T-helper 17 cell (primary cell): Measurements from ENCODE around the gene TRIO. TPM values are rescaled to one million over a fixed set of nuclear protein-coding genes. Genes with fewer than 3 reads are reported as not detected.

Experiments used
- ATAC-seq: fragments of 150-1000 bp; cut with Tn5 transposase; 2 replicates; pipeline ENCODE4 v1.10.0; 2021; ENCODE audit warnings: mild to moderate bottlenecking, moderate library complexity
- DNase-seq, 3 donors: peaks; one replicate each; pipeline versions ENCODE4 v3.0.0 to v3.0.0-alpha.2; 2020 to 2021
- H3K9me3 ChIP-seq: one replicate; pipeline ENCODE4 v1.7.0; 2013; ENCODE audit warnings: low read length, mild to moderate bottlenecking; ENCODE audit not compliant: control insufficient read depth, poor library complexity, severe bottlenecking
- H3K27ac Mint-ChIP-seq: one replicate; pipeline ENCODE4 v1.8.0; 2022; ENCODE audit warnings: mild to moderate bottlenecking, moderate library complexity, mixed read lengths
- H3K27me3 Mint-ChIP-seq: one replicate; pipeline ENCODE4 v1.8.0; 2022; ENCODE audit warnings: mixed read lengths
- H3K36me3 Mint-ChIP-seq: one replicate; pipeline ENCODE4 v1.8.0; 2022; ENCODE audit warnings: low read depth, mixed read lengths
- H3K4me1 Mint-ChIP-seq: one replicate; pipeline ENCODE4 v1.8.0; 2022; ENCODE audit warnings: mild to moderate bottlenecking, mixed read lengths
- H3K4me3 Mint-ChIP-seq: one replicate; pipeline ENCODE4 v1.8.0; 2022; ENCODE audit warnings: mild to moderate bottlenecking, moderate library complexity, mixed read lengths
- total RNA-seq, 4 donors: library from RNA in 2 of 4; stranded (reverse) in 2 of 4; gene quantifications; one replicate each; pipeline ENCODE4 v1.2.3 and lab custom pipeline; 2022 to 2026

TRIO gene
- total RNA-seq, 2 donors from 2014 or later, result 19.3 to 19.5 TPM

DNA sequence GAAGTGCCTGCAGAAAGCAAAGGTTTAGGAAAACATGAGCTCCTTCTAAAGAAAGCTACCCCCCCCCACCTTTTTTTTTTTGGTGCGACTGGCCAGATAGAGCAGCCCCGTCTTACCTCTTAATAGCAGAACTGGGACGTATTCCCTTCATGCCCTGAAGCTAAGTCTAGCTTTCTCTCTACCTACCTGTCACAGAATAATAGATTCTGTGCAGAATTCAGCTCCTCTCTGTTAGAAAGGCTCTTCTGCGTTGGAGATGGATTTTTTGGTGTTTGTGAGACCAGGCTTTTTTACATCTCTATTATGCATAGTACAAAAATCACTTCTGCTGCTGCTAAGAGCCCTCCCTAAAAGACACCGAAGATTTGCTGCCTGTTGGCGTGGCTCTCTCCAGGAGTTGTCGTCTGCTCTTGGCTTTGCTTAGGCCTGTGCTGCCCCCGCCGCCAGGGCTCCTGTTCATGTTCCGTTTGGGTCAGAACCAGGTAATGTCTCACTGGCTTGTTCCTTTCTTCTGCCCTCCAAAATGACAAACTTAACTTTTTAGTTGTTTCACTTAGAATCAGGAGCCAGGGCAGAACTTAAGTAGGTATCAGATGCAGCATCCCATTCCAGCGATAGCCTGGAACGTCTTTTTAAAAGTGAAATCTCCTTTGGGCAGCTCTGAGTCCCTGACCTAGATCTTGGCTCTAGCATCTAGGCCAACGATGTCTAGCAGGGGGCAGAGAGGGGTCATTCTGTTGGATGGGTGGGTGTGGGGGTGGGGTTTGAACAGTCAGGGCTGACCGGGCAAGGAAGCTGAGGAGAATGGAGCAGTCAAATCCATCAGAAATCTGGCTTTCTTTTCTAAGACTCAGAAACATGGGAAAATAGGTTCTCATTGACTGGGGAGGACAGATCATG lies 2.5 kb downstream of the TRIO start:
- Mint-ChIP-seq H3K4me3 (peak overlapping the region; percentile 92), H3K36me3 (no peaks in the 10 kb centered on the region), H3K27me3 (peaks cover 39% of the 10 kb centered on the region), H3K4me1 (peaks cover 8% of the 10 kb centered on the region), H3K27ac (no peak overlapping the region)
- ATAC-seq (no peak), DNase-seq (no peak)
- H3K9me3 ChIP-seq, result peaks cover 5% of the 10 kb centered on the region

- Mint-ChIP-seq H3K27me3 (peaks cover 48% of the 10 kb centered on the region), H3K4me3 (no peak overlapping the region), H3K4me1 (peaks cover 8% of the 10 kb centered on the region), H3K36me3 (no peaks in the 10 kb centered on the region), H3K27ac (no peak overlapping the region)
- no peak for DNase-seq
- no peak for ATAC-seq
- H3K9me3 ChIP-seq, result peaks cover 5% of the 10 kb centered on the region
Measured at GRCh38 chr5:14146725-14147124, 3.6 kb downstream of the TRIO start.

GRCh38 chr5:14147210-14147609 lies 4.1 kb downstream of the TRIO start:
- no peak for DNase-seq

DNA sequence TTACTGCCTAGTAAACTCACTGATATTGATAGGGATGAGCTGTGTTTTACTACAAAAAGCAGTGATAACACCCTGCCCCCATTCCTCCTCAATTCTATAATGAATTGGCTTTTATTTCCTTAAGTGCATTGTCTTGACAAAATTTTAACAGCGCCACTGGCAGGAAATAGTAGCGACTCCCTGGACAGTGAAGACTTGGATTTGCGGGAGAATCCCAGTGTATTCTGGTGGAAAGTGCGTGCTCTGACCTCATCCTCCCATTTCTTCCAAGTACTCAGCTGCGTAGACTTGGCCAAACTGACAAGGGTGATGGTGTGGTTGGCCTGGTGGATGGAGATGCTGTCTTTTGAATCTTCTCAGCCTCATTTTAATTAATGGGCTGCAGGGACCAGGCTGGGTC lies 5.3 kb downstream of the TRIO start:
- no peak overlapping the region for H3K27ac Mint-ChIP-seq

More at GRCh38 chr5:14147210-14147609, 4.1 kb downstream of the TRIO start:
- Mint-ChIP-seq H3K27me3 (peaks cover 50% of the 10 kb centered on the region), H3K4me3 (no peak overlapping the region), H3K27ac (no peak overlapping the region), H3K4me1 (peaks cover 8% of the 10 kb centered on the region), H3K36me3 (no peaks in the 10 kb centered on the region)
- peaks cover 5% of the 10 kb centered on the region for H3K9me3 ChIP-seq
- no peak for ATAC-seq

GRCh38 chr5:14148890-14149671 lies 5.9 kb downstream of the TRIO start:
- Mint-ChIP-seq H3K4me3 (no peak overlapping the region), H3K36me3 (no peaks in the 10 kb centered on the region), H3K27me3 (peaks cover 68% of the 10 kb centered on the region), H3K27ac (no peak overlapping the region), H3K4me1 (peaks cover 4% of the 10 kb centered on the region)
- peaks cover 5% of the 10 kb centered on the region for H3K9me3 ChIP-seq
- no peak for DNase-seq
- ATAC-seq, result no peak

More for the DNA sequence above, 5.3 kb downstream of the TRIO start:
- Mint-ChIP-seq H3K36me3 (no peaks in the 10 kb centered on the region), H3K4me1 (peaks cover 4% of the 10 kb centered on the region), H3K27me3 (peaks cover 62% of the 10 kb centered on the region), H3K4me3 (no peak overlapping the region)
- DNase-seq, result no peak
- ATAC-seq, result no peak
- H3K9me3 ChIP-seq, result peaks cover 5% of the 10 kb centered on the region

DNA sequence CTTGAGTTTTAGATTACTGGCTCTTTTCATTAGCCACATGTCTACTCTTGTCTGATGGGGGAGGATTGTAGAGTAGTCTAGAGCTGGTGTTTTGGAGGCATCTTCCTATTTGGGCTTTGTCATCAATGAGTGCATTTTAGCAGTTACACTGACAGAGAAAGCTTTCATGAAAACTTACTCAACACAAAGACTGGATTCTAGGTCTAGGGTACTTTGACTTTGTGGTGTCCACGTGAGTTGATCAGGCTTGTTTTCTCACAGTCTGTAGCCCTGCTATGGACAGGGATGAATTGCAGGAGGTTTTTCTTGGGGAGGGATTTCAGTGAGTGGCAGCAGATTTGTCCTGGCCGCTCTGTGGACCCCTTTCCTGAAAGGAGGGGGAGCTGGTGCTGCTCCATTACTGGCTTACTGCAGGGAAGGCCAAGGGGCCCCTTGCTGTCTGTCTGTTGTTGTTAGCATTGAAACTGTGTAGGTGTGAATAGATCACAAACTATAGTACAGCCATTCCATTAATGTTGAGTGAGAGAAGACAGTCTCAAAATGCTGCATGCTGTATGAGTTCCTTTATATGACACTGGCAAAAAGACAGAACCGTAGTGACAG lies 6.6 kb downstream of the TRIO start:
- Mint-ChIP-seq H3K36me3 (no peaks in the 10 kb centered on the region), H3K27ac (no peak overlapping the region), H3K4me1 (peaks cover 4% of the 10 kb centered on the region), H3K27me3 (peaks cover 71% of the 10 kb centered on the region), H3K4me3 (no peak overlapping the region)
- peaks cover 5% of the 10 kb centered on the region for H3K9me3 ChIP-seq
- DNase-seq (no peak), ATAC-seq (no peak)

DNA sequence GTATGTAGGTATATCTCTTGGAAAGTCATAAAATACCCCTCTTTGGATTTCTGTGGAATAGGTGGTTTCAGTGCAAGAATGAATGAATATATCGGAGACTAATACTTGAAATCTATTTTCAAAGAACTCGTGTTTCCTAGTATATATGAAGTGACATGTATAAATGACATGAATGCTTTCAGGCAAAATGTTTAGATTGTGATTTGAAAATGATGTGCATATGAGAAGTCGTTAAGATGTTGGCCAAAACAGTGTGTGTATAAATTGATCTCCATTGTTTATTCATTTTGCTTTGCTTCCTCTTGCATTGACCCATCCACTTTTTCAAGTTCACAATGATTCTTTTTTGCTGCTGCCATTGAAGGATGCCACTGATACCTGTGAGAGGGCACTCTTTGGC lies 8.3 kb downstream of the TRIO start:
- no peak for DNase-seq
- Mint-ChIP-seq H3K27ac (no peak overlapping the region), H3K36me3 (no peaks in the 10 kb centered on the region), H3K27me3 (peaks cover 59% of the 10 kb centered on the region), H3K4me1 (no peaks in the 10 kb centered on the region), H3K4me3 (no peak overlapping the region)
- H3K9me3 ChIP-seq, result peaks cover 5% of the 10 kb centered on the region
- no peak for ATAC-seq

- H3K9me3 ChIP-seq, result no peaks in the 10 kb centered on the region
- H3K27me3 Mint-ChIP-seq, result peaks cover 57% of the 10 kb centered on the region
- H3K4me3 Mint-ChIP-seq, result no peak overlapping the region
- DNase-seq, result no peak
- no peaks in the 10 kb centered on the region for H3K36me3 Mint-ChIP-seq
- ATAC-seq, result no peak
- no peak overlapping the region for H3K27ac Mint-ChIP-seq
- H3K4me1 Mint-ChIP-seq, result no peaks in the 10 kb centered on the region
Measured at GRCh38 chr5:14153071-14153864, 10.1 kb downstream of the TRIO start.

DNA sequence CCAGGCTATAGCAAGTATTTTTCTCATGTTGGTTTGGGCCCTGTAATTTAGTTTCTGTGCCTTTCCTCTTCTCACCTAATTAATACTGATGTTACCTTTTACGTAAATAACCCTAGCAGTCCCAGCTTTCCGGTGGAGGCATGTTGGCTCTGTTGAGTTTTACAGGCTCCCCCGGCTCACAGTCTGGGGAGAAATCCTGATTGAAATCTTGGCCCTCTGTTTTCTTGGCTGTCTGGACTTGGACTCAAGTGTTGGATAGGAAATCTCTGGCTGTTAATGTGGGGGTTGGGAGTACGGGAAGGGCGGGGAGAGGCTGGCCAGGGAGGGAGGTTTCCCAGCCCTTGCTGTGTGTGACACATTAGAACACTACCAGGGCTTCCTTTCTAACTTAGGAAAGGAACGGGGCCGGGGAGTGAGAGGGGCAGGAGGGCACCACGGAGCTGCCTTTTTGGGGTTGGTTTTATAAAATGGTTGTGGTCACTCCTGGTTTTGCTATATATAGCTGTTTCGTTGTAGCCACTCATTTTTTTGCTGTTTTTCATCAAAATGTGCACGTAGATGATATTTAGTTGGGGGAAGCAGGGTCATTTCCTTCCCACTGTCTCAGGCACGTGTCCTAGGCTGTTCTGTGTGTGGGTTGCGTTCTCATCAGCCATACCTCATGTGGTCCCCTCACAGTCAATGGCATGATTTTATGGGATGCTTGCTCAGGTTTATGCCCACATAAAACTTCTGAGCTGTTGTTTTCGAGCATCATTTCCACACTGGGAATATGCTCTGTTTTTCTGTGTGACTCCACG lies 11.0 kb downstream of the TRIO start:
- no peaks in the 10 kb centered on the region for H3K4me1 Mint-ChIP-seq
- ATAC-seq, result no peak
- H3K27me3 Mint-ChIP-seq, result peaks cover 51% of the 10 kb centered on the region
- no peak overlapping the region for H3K27ac Mint-ChIP-seq
- no peaks in the 10 kb centered on the region for H3K36me3 Mint-ChIP-seq
- DNase-seq, result no peak
- H3K4me3 Mint-ChIP-seq, result no peak overlapping the region
- H3K9me3 ChIP-seq, result no peaks in the 10 kb centered on the region

DNA sequence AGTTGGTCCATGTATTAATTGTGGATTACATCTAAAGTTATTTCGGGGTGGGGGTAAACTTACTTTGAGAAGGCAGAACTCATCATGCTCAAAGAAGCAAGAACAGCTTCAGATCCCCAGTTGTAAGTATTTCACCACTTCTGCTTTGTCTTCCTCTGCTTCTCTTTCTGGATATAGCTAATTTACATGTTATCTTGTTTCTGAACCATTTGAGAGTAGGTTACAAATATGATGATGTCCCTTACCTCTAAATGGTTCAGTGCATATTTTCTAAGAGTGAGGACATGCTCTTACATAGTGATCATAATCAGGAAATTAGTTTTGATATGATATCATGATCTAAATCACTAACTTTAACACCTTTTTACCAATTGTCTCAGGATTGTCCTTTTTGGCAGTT lies 11.9 kb downstream of the TRIO start:
- H3K9me3 ChIP-seq, result no peaks in the 10 kb centered on the region
- ATAC-seq, result peak; percentile 62
- Mint-ChIP-seq H3K27ac (no peak overlapping the region), H3K27me3 (peaks cover 49% of the 10 kb centered on the region), H3K4me3 (no peak overlapping the region), H3K36me3 (no peaks in the 10 kb centered on the region), H3K4me1 (no peaks in the 10 kb centered on the region)
- DNase-seq, result no peak

DNA sequence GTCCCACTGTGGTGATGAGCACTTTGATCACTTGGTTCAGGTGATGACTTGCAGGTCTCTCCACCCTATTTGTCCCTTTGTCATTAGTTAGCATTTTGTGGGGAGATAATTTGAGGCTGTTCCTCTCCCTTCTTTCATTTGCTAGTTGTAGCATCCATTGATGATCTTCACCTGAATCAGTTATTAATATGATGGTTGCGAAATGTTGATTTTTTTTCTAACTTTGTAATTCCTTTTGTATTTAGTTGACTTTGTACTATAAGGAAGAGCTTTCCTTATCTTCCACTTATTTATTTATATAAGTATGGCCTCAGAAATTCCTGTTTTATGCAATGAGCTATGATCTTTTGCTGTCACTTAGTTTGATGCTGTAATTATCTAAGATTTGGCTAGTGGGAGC lies 12.6 kb downstream of the TRIO start:
- no peaks in the 10 kb centered on the region for H3K9me3 ChIP-seq
- no peak for ATAC-seq
- Mint-ChIP-seq H3K27ac (no peak overlapping the region), H3K36me3 (no peaks in the 10 kb centered on the region), H3K27me3 (peaks cover 47% of the 10 kb centered on the region), H3K4me3 (no peak overlapping the region), H3K4me1 (no peaks in the 10 kb centered on the region)
- no peak for DNase-seq

GRCh38 chr5:14156290-14156649 lies 13.1 kb downstream of the TRIO start:
- Mint-ChIP-seq H3K4me3 (no peak overlapping the region), H3K27me3 (peaks cover 43% of the 10 kb centered on the region), H3K27ac (no peak overlapping the region), H3K4me1 (no peaks in the 10 kb centered on the region), H3K36me3 (no peaks in the 10 kb centered on the region)
- no peak for ATAC-seq
- H3K9me3 ChIP-seq, result no peaks in the 10 kb centered on the region
- no peak for DNase-seq
